ENCODE measurements around the gene CIPC.
A peak's percentile ranks its signal among the peaks of the same experiment; 100 is the strongest.

CIPC gene

DNA sequence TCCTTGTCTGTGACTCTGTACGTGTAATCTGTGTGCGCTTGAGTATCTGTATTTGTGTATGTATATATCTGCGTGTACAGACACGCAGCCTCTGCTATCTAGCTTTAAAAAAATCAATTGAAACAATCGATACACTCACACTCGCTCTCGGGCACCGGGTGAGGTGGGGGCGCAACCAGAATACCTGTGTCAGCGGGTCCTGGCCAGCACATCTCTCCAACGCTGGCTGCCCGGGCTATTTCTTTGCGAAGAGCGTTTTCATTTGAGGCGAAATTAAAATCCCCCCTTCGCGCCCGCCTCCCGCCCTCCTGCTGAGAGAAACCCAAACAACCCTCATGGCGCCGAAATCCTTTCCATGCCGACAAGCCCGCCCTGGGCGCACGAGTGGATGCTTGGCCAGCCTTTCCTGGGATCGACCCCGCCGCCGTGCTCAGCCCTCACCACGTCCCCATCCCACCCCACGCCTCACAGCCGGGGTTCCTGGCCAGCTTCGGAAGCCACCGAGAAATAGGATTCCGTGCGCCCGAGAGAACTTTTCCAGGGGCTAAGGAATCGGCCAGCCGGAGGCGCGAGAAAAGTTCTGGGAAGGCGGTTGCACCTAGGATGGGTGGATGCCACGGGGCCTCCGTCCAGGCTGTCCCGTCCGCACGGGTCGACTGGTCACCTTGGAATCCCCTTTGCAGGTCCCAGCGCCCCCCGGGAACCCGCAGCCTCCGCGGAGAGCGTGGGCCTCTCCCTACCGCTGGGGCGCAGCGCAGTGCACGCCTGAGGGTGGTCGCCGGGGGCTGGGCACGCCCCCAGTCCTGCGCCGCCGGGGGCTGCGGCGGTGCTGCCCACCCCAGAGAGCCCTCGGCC, 42.5 kb downstream of the CIPC start:
- intact Hi-C loops (cut with DNase I) = no loop called here
- peak in 7 of 42 donors; percentile 10 to 44 (median 19) for DNase-seq

DNA sequence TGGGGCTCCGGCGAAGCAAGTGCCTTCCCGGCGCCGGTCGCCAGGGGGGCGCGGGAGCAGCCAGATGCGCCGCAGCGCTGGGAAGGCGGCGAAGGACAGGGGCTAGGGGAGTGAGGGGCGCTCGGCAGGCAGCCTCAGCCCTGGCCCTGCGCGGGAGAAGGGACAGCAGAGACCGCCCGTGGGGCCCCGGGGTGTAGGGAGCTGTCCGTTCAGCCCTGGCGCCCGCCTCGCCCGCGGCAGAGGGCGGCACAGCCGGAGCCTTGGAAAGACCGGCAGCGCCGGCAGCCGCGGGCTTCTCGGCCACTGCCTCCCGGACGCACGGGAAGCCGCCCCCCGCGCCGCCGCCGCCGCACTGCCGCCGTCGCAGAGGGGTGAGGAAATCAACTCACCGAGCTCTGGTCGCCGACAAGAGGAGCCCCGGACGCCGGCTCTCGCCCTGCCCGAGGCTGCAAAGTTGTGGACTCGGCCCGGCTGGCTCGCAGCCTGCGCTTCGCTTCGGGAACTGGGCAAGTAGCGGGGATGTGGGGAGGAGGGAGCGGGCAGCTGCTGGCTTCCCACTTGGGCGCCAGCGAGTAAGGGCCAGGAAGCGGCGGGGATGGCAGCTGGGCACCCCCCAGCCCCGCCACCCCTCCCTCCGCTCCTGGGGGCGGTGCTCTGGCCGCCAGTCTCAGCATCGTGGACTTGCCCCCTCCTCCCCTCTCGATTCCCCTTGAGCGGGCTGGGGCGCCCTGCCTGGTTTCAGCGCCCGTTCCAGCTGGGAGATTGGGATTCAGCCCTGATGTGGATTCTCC, 43.4 kb downstream of the CIPC start, which contains the start of gene ZDHHC22:
Gene ZDHHC22, minus strand, starts transcription at position 578 of the 791 bp plus-strand sequence. CDS start 2,053 bp downstream, outside the sequence.
- DNase-seq = peak in 40 of 42 donors; percentile 40 to 85 (median 72)
- intact Hi-C loops (cut with DNase I) = no loop called here

DNA sequence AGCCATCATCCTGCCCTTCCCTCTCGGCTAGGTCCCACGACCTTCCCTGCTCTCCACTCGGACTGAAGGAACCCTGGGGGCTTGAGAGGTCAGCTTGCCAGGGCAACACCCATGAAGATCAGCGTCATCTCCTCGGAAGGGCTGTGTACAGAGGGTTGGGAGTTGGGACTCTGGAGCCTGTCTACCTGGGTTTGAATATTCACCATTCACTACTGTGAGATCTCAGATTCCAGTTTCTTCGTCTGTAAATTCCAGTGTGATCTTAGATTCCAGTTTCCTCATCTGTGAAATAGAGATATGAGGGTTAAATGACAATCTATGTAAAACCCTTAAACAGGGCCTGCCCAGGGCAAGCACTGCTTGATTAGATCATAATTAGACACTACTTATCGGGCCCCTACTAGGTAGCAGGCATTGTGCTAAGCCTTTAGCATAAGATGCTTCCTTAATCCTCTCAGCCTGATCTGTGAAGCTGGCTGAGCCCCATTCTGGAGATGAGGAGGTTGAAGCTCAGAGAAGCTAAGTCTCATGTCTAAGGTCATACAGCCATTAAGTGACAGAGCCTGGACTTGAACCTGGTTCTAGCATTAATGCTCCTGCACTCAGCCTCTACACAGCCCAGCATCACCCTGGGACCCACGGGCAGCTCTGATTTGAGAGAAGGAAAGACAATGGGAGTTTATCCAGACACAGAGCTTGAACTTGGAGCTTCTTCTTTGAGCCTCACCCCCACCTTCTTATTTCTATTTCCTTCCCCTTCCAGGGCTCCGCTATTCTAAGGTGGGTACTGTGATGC, 44.1 kb downstream of the CIPC start:
- DNase-seq = no peak
- intact Hi-C loops (cut with DNase I) = no loop called here

DNA sequence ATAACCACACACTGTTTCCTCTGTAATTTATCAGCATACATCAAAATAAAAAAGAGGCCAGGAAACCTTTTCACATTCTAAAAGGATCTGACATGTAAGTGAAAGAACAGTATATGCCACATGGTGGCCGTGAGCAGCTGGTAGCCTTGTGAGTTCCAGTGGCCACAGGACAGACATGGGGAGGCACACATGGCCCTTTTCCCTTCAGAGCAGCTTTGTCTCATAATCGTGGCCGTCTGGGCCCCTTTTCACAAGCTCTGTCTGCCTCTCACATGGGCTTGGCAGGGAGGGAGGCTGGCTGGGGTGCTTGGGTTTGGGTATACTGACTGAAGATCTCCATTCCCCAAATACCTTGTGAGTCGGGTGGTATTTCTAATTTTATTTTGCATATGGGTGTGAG, 45.0 kb downstream of the CIPC start:
- DNase-seq = peak in 12 of 42 donors; percentile 17 to 61 (median 36)
- intact Hi-C loops (cut with DNase I) = no loop called here

DNA sequence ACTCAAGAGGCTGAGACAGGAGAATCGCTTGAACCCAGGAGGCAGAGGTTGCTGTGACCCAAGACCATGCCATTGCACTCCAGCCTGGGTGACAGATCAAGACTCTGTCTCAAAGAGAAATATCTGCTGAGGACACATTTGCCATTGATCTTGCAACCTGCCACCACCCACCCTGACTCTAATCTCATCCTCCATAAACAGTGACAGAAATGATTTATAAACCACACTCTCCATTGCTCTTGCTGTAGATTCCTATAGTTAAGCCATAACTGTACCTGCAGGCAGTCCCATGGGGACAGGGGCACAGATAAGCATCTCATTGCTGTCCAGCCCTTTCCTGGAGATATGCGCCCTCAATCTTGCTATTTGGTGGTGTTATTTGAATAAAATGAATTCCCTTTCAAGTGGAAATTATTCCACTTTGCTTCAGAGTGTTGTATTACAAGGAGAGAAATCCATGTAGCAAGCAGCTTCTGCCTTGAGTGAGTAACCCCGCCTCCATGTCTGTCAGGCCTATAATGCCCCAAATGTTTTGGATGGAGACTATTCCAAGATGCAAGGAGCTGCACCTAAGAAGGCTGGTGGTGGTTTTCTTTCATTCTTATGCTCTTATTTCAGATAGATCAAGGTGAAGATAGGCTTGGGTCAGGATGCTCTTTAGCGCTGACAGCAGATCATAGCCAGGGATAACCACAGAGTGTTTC, 46.5 kb downstream of the CIPC start:
- peak in 4 of 42 donors; percentile 7 to 25 (median 14) for DNase-seq
- intact Hi-C loops (cut with DNase I) = no loop called here

DNA sequence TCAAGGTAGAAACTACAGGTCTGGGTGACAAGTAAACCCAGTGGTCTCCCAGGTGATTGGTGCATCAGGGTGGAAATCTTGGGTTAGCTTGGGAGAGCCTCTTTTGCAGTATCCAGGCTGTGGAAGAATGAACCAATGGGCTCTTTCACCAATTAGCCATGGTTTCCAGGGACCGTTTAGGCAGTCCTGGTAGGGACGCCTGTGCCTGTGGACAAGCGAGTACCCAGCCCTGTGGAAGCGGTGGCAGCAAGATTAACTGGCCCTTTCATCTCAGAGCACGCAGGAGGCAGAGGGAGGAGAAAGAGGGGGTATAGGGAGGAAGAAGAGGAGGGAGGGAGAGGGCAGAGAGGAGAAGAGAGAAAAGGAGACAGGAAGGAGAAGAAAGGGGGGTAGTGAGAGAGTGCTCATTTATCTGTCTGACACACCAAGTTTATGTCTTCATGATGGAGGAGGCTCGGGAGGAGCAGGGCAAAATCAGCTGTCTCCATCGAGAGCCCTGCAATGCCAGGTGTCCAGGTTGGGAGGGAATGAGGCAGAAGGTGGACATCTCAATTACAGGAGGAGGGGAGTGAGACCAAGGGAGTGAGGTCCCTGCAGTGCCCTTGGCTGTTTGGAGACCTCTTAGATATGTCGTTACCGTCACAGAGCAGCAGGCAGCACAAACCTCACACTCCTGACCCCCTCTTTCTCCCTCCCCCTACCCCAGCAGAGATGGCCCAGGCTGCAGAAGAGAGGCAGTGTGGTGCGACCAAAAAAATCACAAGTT, 48.1 kb downstream of the CIPC start:
- intact Hi-C loops (cut with DNase I) = no loop called here
- peak in 3 of 42 donors; percentile 20 to 27 (median 20) for DNase-seq

DNA sequence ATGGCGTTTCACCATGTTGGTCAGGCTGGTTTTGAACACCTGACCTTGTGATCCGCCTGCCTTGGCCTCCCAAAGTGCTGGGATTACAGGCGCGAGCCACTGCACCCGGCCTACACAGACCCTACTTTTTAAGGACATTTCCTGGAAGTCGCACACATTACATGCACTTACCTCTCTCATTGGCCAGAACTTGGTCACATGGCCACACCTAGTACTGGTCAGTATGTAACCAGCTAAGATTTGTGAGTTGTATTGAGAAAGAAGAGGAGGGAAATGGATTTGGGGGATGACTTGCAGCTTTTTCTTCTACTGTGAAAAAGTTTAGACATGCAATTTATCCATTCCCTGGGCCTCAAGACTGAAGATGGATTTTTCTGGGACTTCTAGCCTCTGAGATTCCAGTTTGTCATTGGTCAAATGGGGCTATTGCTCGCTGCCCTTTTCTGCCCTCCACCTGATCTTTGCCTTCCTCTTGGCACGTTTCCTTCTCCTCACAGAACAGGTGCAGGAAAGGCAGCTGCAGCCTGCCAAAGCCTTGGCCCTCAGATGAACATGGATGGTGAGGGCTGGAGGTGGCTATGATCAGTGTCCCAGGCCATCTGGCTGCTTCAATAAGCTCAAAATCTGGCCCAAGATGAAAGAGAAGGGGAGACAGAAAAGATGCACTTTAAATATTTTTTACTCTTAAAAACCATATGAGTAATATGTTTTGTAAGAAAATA, 50.6 kb downstream of the CIPC start:
- intact Hi-C loops (cut with DNase I) = no loop called here
- DNase-seq = peak in 2 of 42 donors; percentile 16 to 19

DNA sequence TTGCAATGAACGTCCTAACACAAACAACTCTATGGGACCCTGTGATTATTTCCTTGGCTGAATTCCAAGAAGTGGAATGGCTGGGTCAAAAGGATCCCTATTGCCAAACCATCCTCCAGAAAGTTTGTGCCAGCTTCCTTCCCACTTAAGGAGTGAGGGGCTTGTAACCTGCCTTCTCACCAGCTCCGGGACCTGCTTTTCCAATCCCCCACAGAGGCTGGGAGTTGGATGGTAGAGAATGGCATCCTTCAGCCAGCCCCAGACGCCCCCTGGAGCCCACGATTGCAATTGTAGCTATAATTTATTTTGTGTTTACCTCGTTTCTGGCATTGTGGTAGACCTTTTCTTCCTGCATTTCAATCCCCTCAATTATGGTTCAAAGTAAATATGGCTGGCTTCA, 53.2 kb downstream of the CIPC start:
- intact Hi-C loops (cut with DNase I) = loop anchor here (5.0 to 10.0 kb wide), 3 partner anchors 64 to 394 kb away; no protein-coding TSS in a partner anchor

DNA sequence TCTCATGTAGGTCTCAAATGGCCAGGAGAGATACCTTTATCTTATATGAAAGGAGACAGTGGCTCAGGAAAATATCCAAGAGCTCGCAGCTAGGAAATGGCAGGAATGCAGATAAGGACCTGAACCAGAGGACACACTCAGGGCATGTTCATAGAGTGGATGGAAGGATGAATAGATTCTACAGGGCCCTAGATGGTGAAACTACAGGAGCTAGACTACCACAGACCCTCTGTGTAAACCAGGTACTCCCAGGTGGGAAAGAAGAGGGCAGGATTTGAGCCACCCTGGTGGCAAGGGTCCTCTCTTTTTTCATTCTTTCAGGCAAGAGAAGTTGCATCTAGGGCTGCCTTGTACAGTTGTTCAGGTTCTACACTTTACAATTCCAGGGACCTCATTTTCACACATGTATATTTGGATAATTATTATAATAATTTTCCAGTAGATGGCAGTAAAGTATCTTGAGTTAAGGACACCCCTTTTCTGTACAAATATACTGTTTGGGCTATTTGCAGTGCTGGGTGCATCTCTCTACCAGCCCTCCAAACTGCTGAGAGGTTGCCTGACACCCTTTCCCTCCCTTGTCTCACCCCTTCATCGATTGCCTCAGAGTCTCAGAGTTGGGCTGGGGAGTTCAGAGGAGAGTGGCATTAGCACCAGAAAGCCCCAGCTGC, 54.0 kb downstream of the CIPC start:
- intact Hi-C loops (cut with DNase I) = loop anchor here (5.0 to 10.0 kb wide), 3 partner anchors 63 to 393 kb away; no protein-coding TSS in a partner anchor
- DNase-seq = peak in 3 of 42 donors; percentile 15 to 34 (median 20)

More for the DNA sequence above, 53.2 kb downstream of the CIPC start:
- DNase-seq = peak in 22 of 42 donors; percentile 23 to 76 (median 52)

DNA sequence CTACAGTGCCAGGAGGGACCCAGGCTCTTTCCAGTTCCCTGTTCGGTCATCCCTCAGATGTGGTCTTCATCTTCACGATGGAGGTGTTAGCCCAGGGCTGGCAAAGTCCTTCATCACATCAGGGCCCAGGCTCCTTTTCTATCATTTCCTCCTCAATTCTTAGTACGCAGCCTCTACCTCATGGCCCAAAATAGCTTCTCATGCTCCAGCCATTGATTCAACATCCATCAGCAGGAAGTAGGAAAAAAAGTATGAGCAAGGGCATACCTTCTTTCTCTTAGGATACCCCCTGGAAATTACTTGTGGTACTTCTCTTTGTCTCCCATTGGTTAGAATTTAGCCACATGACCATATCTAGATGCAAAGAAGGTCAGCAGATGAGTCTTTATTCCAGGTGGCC, 55.7 kb downstream of the CIPC start:
- peak in 1 of 42 donors; percentile 2 for DNase-seq
- intact Hi-C loops (cut with DNase I) = loop anchor here (5.0 to 10.0 kb wide), 3 partner anchors 61 to 391 kb away; no protein-coding TSS in a partner anchor

DNA sequence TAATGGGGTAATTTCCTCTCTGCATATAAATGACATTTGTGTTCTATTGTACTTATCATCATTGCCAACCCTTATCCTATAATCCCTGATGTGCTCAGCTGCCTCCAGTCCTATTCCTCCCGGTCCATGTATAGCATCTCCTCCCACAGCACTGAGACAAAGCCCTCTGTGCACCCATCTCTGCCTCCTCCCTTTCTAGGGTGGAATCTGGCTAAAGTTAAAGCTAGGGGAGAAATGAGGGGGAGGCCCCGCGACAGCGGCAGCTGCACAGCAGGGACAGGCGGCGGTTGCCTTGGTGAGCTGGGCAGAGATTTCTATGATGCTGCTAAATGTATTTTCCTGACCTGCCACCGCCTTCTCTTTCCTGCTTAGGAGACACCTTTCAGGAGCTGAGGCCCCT, 56.4 kb downstream of the CIPC start:
- intact Hi-C loops (cut with DNase I) = loop anchor here (5.0 to 10.0 kb wide), 3 partner anchors 60 to 390 kb away; no protein-coding TSS in a partner anchor
- DNase-seq = peak in 28 of 42 donors; percentile 13 to 75 (median 44)

DNA sequence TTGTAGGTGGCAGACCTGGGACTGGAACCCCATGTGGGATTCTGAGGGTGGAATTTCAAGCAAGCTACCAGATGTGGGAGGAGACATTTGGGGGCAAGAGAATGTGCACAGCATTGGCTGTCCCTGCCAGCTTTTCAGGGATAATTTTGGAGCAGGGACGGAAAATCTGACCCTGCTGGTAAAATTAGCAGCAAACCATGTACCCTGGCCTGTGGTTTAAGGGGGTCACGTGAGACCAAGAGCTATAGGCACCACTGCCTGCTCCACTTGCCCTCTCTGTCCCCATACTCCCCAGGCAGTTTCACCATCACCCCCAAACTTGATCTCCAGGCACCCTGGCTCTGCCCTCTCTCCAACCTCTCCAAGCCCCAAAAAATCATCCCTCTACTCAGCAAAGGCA, 57.0 kb downstream of the CIPC start:
- intact Hi-C loops (cut with DNase I) = loop anchor here (10.0 kb wide), 2 partner anchors 60 to 390 kb away; no protein-coding TSS in a partner anchor
- DNase-seq = no peak

DNA sequence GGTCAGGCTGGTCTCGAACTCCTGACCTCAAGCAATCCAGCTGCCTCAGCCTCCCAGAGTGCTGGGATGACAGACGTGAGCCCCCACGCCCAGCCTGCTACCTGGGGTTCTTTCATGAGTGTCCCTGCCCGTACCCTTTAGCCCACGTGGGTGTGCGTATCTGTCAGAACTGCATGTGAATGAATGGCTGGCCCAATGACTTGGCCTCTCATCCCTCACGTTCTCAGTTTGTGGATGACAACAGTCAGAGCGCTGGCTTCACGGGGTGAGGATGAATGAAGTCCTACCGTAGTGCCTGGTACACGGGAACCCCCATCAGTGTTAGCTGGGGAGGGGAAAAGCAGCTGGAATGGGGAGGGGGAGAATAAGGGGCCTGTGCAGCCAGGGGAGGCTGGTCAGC, 59.7 kb downstream of the CIPC start:
- peak in 2 of 42 donors; percentile 34 to 39 for DNase-seq
- intact Hi-C loops (cut with DNase I) = loop anchor here (10.0 kb wide), 2 partner anchors 57 to 387 kb away; no protein-coding TSS in a partner anchor

DNA sequence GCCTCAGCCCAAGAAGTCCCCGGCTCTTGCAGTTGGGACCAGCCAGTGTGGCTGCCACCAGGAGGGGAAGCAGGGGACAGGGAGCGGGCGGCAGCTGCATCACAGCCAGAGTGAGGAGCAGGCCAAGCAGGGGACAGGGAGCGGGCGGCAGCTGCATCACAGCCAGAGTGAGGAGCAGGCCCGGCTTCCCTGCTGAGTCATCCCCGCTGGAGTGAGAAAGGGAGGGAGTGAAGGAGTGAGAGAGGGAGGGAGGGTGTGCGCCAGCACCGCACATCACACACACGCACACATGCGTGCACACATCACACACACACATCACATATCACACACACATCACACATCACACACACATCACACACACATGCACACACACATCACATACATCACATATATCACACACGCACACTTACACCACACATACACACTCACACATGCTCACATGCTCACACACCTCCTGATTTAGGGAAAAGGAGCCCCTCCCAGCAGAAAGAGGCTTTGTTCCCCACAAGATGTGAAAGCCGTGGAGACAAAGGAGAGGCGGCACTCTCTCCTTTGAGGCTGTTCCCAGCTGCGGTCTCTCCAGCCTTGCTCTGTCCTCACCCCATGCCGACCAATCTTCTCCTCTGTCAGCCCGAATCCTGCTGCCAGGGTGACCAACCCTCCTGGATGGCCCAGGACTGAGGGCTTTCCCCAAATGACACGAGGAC, 60.3 kb downstream of the CIPC start:
- peak; percentile 77 to 97 (median 88) for DNase-seq
- intact Hi-C loops (cut with DNase I) = loop anchor here (10.0 kb wide), 2 partner anchors 56 to 386 kb away; no protein-coding TSS in a partner anchor

DNA sequence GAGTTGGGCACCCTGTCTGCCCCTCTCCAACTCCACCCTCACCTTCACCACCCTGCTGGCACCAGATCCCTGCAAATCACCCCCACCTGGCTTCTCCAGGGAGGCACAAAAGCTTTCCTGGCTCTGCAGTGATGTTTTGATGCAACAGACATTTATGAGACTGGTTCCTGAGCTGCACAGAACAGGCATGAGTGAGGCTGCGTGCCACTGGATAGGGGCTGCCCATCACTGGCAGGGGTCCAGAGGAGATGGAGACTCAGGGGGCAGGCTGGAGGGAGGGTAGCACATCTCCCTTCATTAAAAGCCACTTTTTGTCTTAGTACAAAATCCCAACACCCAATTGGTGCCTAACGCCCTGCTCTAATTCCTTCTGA, 60.8 kb downstream of the CIPC start:
- intact Hi-C loops (cut with DNase I) = loop anchor here (10.0 kb wide), 2 partner anchors 56 to 386 kb away; no protein-coding TSS in a partner anchor

More for the DNA sequence above, 60.8 kb downstream of the CIPC start:
- DNase-seq = peak in 4 of 42 donors; percentile 23 to 38 (median 30)
